Common myeloid progenitor, CD34-positive (primary cell): ENCODE results near the gene IPPK.

Experiments
- CTCF ChIA-PET: fragments of 350-600 bp; sonication (Branson Sonifier 250); formaldehyde crosslinking; loops from one replicate; lab custom pipeline; 2021; ENCODE audit warnings: antibody characterized with exemption; lab: Charles Lee
- POLR2A ChIA-PET: fragments of 350-600 bp; sonication (Branson Sonifier 250); formaldehyde crosslinking; loops from one replicate; lab custom pipeline; 2021; ENCODE audit warnings: antibody characterized with exemption; lab: Charles Lee
- DNase-seq, 3 donors: peaks; one replicate each; pipeline versions ENCODE4 v3.0.0 to v3.0.0-alpha.2; 2013
- H3K27ac ChIP-seq, 2 experiments: 1 replicate in 1 of 2; 2 replicates in 1 of 2; pipeline ENCODE4 v1.7.0; 2013; ENCODE audit warnings: inconsistent platforms in 2 of 2, low read length in 2 of 2, mild to moderate bottlenecking in 2 of 2, low read depth in 1 of 2, moderate library complexity in 1 of 2; ENCODE audit not compliant: severe bottlenecking in 2 of 2, insufficient read depth in 1 of 2, poor library complexity in 1 of 2
- H3K27me3 ChIP-seq, 5 experiments: replicated peaks in 2 of 5; 1 replicate in 3 of 5; 2 replicates in 2 of 5; pipeline versions ENCODE4 v1.6.1 to v1.7.0; 2013; ENCODE audit warnings: low read length in 4 of 5, mild to moderate bottlenecking in 2 of 5, moderate library complexity in 2 of 5, inconsistent platforms in 1 of 5; ENCODE audit not compliant: insufficient read depth in 5 of 5, control insufficient read depth in 4 of 5
- H3K36me3 ChIP-seq, 4 experiments: 1 replicate in 2 of 4; 2 replicates in 2 of 4; pipeline versions ENCODE4 v1.6.1 to v1.7.0; 2013; ENCODE audit warnings: low read length in 3 of 4, control low read depth in 1 of 4, mild to moderate bottlenecking in 1 of 4; ENCODE audit not compliant: control insufficient read depth in 4 of 4, insufficient read depth in 4 of 4
- H3K4me1 ChIP-seq, 4 experiments: 1 replicate in 3 of 4; 2 replicates in 1 of 4; pipeline versions ENCODE4 v1.6.1 to v1.7.1; 2013; ENCODE audit warnings: low read length in 3 of 4, mild to moderate bottlenecking in 3 of 4, control low read depth in 1 of 4, inconsistent platforms in 1 of 4, moderate library complexity in 1 of 4; ENCODE audit not compliant: control insufficient read depth in 4 of 4, insufficient read depth in 4 of 4; ENCODE audit errors: control extremely low read depth in 1 of 4
- H3K4me3 ChIP-seq, 7 experiments: 1 replicate in 4 of 7; 2 replicates in 3 of 7; pipeline versions ENCODE4 v1.5.1 to v1.7.0; 2013; ENCODE audit warnings: mild to moderate bottlenecking in 7 of 7, low read length in 6 of 7, moderate library complexity in 6 of 7, inconsistent platforms in 2 of 7, low read depth in 2 of 7, control low read depth in 1 of 7; ENCODE audit not compliant: insufficient read depth in 4 of 7, control insufficient read depth in 1 of 7; ENCODE audit errors: extremely low read depth in 1 of 7
- H3K9me3 ChIP-seq, 5 experiments: 1 replicate in 4 of 5; 2 replicates in 1 of 5; pipeline versions ENCODE4 v1.6.1 to v1.7.1; 2013; ENCODE audit warnings: low read length in 4 of 5, mild to moderate bottlenecking in 2 of 5, inconsistent platforms in 1 of 5, low read depth in 1 of 5, moderate library complexity in 1 of 5; ENCODE audit not compliant: control insufficient read depth in 4 of 5, insufficient read depth in 2 of 5; ENCODE audit errors: control extremely low read depth in 1 of 5
- WGBS: methylation state at CpG from one replicate; pipeline ENCODE4 v1.1.5; 2013; ENCODE audit not compliant: insufficient coverage; 5-methylcytosine and 5-hydroxymethylcytosine counted together

The IPPK gene

DNA sequence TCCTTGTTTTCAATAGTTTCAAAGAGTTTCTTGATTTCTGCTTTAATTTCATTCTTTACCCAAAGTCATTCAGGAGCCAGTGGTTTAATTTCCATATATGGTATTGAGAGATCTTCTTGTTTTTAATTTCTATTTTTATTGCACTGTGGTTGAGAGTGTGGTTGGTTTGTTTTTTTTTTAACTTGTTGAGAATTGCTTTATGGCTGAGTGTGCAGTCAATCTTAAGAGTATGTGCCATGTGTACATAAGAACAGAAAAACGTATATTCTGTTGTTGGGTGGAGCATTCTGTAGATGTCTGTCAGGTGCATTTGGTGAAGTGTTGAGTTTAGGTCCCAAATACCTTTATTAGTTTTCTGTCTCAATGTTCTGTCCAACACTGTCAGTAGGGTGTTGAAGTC is 26.7 kb upstream of the IPPK start:
- ChIA-PET CTCF (no interaction called here), POLR2A (no interaction called here)
- DNase-seq, result no peak
- Histone ChIP-seq H3K4me3 (no peak overlapping the region), H3K9me3 (peaks cover 4 to 39% (median 11%) of the 10 kb centered on the region in 5 experiments), H3K4me1 (no peaks in the 10 kb centered on the region), H3K27ac (no peak overlapping the region), H3K36me3 (no peaks in the 10 kb centered on the region), H3K27me3 (no peaks in the 10 kb centered on the region)
- WGBS, result no CpG with 5 or more reads among the region's 1 CpG

DNA sequence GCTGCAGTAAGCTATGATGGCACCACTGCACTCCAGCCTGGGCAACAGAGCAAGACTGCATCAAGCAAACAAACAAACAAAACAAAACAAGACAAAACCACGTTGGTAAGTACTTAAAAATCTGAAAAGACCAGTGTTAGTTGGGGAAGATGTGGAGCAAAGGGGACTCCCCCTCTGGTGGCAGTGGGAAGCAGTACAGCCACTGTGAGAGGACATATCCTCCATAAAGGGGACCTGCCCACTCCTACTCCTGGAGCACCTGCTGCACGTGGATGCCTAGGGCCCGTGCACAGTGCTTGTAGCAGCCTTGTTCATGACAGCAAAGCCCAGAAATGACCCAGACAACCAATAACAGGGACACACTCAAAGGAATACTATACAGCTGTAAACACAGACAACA is 17.0 kb upstream of the IPPK start:
- Histone ChIP-seq H3K4me3 (no peak overlapping the region), H3K4me1 (no peaks in the 10 kb centered on the region), H3K9me3 (peaks cover 5 to 20% (median 11%) of the 10 kb centered on the region in 5 experiments), H3K36me3 (no peaks in the 10 kb centered on the region), H3K27ac (no peak overlapping the region), H3K27me3 (no peaks in the 10 kb centered on the region)
- ChIA-PET POLR2A (interaction anchor here (2.2 kb wide), 1 partner anchor 16 kb away, joined by 8 read pairs; the partner anchor contains the start of gene IPPK), CTCF (interaction anchor here (0.8 to 1.8 kb wide), 2 partner anchors 11 to 28 kb away, joined by 3 to 5 read pairs; no protein-coding TSS in a partner anchor)
- peak in 2 of 3 donors; percentile 30 to 31 for DNase-seq
- WGBS, result no CpG with 5 or more reads among the region's 3 CpGs

DNA sequence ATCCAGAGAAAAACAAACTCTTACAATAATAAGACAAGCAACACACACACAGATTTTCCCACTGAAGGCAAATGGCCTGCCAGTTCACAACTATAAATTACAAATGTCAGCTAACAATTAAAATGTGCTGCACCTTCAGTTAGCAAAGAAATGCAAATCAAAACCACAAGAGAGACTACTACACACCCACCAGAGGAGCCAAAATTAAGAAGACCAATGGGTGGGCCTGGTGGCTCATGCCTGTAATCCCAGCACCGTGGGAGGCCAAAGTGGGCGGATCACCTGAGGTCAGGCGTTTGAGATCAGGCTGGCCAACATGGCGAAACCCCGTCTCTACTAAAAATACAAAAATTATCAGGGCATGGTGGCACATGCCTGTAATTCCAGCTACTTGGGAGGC is 15.1 kb upstream of the IPPK start:
- POLR2A ChIA-PET, result no interaction called here

DNA sequence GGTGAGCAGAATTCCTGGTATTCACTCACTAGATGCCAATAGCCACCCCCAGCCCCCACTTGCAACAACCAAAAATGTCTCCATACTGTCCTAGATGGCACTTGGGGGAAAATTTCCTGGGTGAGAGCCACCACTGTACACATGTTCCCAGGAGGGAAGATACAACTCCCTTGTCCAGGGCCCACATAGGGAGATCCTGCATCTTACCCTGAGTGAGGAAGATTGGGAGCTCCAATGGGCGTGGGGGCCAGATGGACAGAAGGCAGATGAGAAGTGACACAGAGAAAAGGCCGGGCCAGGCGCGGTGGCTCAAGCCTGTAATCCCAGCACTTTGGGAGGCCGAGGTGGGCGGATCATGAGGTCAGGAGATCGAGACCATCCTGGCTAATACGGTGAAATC is 12.3 kb upstream of the IPPK start:
- no peaks in the 10 kb centered on the region for H3K9me3 ChIP-seq
- H3K36me3 ChIP-seq, result no peaks in the 10 kb centered on the region
- ChIA-PET POLR2A (no interaction called here), CTCF (no interaction called here)
- no peak for DNase-seq
- no peak overlapping the region for H3K27ac ChIP-seq
- H3K4me1 ChIP-seq, result no peaks in the 10 kb centered on the region
- no peaks in the 10 kb centered on the region for H3K27me3 ChIP-seq
- WGBS, result 97% methylated on average over 4 of the region's 8 CpGs
- H3K4me3 ChIP-seq, result no peak overlapping the region

More for the DNA sequence above, 15.1 kb upstream of the IPPK start:
- no peak overlapping the region for H3K4me3 ChIP-seq
- no peak overlapping the region for H3K27ac ChIP-seq
- CTCF ChIA-PET, result interaction anchor here (1.0 to 2.0 kb wide), 2 partner anchors 27 to 84 kb away, joined by 3 to 6 read pairs; no protein-coding TSS in a partner anchor
- H3K4me1 ChIP-seq, result no peaks in the 10 kb centered on the region
- 97% methylated on average over 5 of the region's 5 CpGs for WGBS
- no peaks in the 10 kb centered on the region for H3K27me3 ChIP-seq
- peaks cover 0 to 4% (median 0%) of the 10 kb centered on the region in 5 experiments for H3K9me3 ChIP-seq
- DNase-seq, result no peak
- H3K36me3 ChIP-seq, result no peaks in the 10 kb centered on the region

DNA sequence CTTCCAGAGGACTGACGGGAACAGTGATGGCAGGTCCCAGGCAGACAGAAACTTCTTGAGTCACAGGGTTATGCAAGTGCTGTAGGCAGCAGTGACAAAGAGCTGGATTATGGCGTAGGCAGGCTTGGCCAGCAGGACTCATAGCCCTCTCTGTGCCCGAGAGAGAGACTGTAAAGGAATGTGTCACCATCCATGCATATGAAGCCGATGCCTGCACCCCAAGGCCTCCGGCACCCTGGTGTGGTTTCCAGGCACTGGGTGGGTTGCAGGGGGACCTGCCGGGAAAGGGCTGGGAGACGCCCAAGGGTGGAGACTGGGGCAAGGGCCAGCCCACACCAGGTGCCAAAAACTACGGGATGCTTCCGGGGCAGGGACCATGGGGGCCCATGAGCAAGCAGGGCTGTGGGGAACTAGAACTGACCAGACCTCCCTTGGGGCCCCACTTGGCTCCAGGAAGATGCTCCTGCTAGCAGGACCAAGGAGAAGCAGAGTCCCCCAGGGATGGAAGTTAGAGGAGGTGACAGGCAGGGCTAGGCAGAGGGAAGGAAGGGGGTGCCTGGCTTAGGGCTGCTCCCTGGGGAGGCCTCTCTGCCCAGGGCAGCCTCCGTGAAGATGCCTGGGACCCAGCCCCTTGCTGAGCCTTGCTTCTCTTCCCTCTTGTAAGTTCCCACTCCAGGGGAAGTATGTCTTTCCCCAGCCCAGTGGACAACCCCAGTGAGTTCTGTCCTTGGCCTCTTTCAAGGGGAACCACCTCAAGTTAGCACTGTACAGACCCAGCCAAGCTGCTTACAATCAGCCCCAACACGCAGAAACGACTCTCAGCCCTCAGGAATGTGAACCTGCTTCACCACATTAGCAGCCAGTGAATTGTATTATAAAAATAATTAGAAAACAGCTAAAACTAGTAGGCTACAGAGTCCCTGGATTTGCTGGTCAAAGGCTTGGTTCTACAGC is 10.5 kb upstream of the IPPK start:
- no peaks in the 10 kb centered on the region for H3K36me3 ChIP-seq
- CTCF ChIA-PET, result no interaction called here
- POLR2A ChIA-PET, result no interaction called here
- H3K4me3 ChIP-seq, result no peak overlapping the region
- H3K4me1 ChIP-seq, result peaks cover 0 to 3% (median 0%) of the 10 kb centered on the region in 4 experiments
- H3K27me3 ChIP-seq, result no peaks in the 10 kb centered on the region
- no peak for DNase-seq
- 98% methylated on average over 9 of the region's 12 CpGs for WGBS
- H3K9me3 ChIP-seq, result no peaks in the 10 kb centered on the region
- H3K27ac ChIP-seq, result no peak overlapping the region

DNA sequence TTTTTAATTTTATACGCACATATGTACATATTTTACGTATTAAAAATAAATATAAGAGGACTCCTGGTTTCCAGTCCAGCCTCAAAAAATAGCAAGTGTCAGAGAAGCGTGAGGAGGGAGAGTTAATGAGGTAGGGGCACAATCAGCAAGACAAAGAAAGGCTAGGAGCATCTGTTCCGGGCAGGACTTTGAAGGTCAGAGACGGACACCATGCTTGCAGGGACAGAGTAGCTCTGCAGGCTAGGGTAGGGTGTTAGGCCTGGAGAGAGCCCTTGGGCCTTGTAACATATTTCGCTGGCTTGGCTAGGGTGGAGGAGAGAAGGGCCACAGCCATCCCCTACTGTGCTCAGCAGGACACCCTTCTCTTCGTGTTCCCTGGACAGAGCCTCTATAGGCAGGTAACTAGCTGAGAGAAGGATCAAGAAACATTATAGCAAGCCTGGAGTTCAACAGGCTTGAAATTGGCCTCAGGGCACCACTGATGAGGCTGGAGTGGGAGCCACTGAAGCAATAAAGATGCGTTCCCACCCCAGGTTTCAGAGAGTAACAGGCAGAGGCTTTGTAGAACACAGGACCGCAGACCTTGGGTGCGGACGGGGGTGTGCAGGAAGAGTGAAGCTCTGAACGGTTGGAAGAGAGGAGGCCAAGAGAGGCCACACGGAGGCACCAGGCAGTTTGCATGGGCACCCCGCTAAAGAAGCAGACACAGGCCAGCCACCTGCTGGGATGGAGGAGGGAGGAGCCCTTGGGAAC is 9.7 kb upstream of the IPPK start:
- no peak overlapping the region for H3K4me3 ChIP-seq
- ChIA-PET POLR2A (no interaction called here), CTCF (interaction anchor here (1.3 kb wide), 1 partner anchor 9 kb away, joined by 4 read pairs; no protein-coding TSS in a partner anchor)
- no peaks in the 10 kb centered on the region for H3K27me3 ChIP-seq
- no peak overlapping the region for H3K27ac ChIP-seq
- no peak for DNase-seq
- H3K9me3 ChIP-seq, result no peaks in the 10 kb centered on the region
- 99% methylated on average over 12 of the region's 14 CpGs for WGBS
- peaks cover 0 to 3% (median 0%) of the 10 kb centered on the region in 4 experiments for H3K4me1 ChIP-seq
- no peaks in the 10 kb centered on the region for H3K36me3 ChIP-seq
